GM12864 (cell line): ENCODE data around the gene GTF2A2.

Experiments used
- DNase-seq: peaks from one replicate; pipeline ENCODE4 v3.0.0-alpha.2; 2011; ENCODE audit warnings: low read depth
- H3K4me3 ChIP-seq: 2 replicates; pipeline ENCODE4 v1.5.1; 2011; ENCODE audit warnings: mild to moderate bottlenecking, low read depth, low read length, control low read depth
- CTCF ChIP-seq: IDR thresholded peaks from 2 replicates; pipeline ENCODE4 v1.5.1; 2011; ENCODE audit warnings: low read depth, mild to moderate bottlenecking, moderate library complexity, low read length, control low read depth, inconsistent platforms; ENCODE audit errors: missing control alignments

GTF2A2 gene

GRCh38 chr15:59674361-59674877 lies 17.1 kb upstream of the GTF2A2 start:
- TF ChIP-seq CTCF = no peak
- no peak overlapping the region for H3K4me3 ChIP-seq
- no peak for DNase-seq

GRCh38 chr15:59668556-59668955 lies 11.2 kb upstream of the GTF2A2 start:
- no peak for DNase-seq
- no peak for TF ChIP-seq CTCF
- H3K4me3 ChIP-seq = no peak overlapping the region

GRCh38 chr15:59662260-59662659 lies 4.9 kb upstream of the GTF2A2 start:
- no peak overlapping the region for H3K4me3 ChIP-seq
- no peak for TF ChIP-seq CTCF
- no peak for DNase-seq

GRCh38 chr15:59659366-59659765 lies 2.1 kb upstream of the GTF2A2 start:
- no peak overlapping the region for H3K4me3 ChIP-seq
- no peak for TF ChIP-seq CTCF
- DNase-seq = no peak

- no peak for DNase-seq
- TF ChIP-seq CTCF = no peak
- H3K4me3 ChIP-seq = peak overlapping the region; percentile 86; the same call in 1 of the 2 replicates
Measured at GRCh38 chr15:59657635-59658125, 365 bp upstream of the GTF2A2 start.

- no peak for TF ChIP-seq CTCF
- no peak overlapping the region for H3K4me3 ChIP-seq
- DNase-seq = no peak
Measured at GRCh38 chr15:59654046-59654445, 3.3 kb downstream of the GTF2A2 start.

- H3K4me3 ChIP-seq = no peak overlapping the region
- no peak for DNase-seq
- no peak for TF ChIP-seq CTCF
Measured at GRCh38 chr15:59649603-59650002, 7.7 kb downstream of the GTF2A2 start.
